ENCODE data around the gene CFDP1.
"Not testable (repeated sequence)": the region's sequence is repeated elsewhere in the genome, so short reads cannot be mapped to it uniquely, and the experiment has no call there.

Gene CFDP1

DNA sequence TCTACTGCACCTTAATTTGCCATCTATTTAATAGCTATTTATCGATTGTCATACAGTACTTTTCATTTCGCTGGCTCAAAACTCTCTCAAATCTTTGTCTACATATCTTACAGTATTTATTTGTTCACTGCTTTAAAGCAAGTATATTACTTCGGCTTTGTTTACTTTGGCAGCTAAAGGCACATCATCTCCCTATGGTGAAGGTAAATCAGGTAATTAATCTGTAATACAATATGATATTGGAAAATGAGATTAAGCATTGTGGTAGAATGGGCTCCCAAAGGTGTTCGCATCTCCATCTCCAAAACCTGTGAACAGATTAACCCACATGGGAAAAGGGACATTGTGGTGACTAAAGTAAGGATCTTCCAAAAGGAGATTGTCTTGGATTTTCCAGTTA is 24.7 kb upstream of the CFDP1 start:
- DNase-seq, result no peak

DNA sequence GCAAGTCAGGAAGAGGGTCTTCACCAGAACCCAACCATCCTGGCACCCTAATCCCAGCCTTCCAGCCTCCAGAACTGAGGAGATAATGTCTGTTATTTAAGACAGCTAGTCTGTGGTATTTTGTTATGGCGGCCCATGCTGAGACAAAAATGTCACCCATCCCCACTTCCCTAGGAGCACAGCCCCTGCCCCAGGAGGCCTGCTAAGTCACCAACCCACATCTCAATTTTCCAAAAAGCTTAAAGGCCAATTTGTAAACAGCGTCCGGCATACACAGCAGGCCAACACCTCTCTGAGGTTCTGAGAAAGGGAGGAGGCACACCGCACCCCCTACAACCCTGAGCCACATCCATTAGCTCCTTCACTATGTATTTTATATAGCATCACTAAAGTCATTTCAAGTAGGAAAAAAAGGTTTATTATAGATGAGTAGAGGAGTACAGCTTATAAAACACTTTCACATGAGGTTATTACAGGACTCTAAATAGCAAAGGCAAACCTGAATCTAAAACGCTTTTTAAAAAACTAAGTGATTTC is 24.2 kb upstream of the CFDP1 start:
- no peak for DNase-seq

DNA sequence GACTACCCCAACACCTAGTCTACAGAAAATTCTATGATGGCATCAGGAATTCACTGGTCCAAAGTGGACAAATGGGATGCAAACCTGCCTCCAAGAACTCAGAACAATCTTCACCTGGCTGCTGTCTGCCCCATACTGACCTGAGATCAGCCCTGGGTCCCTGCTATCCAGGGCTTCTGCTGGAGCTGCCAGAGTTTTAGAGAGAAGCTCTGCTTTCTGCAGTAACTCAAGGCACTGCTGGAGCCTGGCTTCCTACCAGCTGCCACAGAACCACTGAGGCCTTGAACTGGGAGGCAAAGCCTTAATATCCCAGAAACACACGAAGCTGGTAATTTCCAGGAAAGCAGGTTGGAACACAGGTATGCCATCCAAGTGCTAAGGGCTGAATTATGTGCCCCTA is 23.7 kb upstream of the CFDP1 start:
- no peak for DNase-seq

DNA sequence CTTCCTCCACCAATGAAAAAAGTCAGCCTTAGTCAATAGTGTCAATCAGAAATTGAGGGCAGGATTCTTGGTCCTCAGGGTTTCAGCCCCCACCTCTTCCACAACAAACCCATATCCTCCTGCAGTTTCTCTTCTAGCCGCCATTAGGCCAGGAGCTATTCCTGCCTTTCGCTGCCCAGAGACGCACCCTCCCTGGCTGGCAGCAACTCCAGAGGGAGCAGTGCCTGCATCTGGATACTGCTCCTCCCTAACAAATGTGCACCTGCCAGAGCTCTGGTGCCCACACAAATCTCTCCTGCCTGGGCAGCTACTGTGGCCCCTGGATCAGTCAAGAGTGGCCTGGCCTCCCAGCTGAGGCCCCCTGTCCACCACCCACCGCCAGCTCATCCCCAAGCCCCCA is 23.2 kb upstream of the CFDP1 start:
- not testable (repeated sequence) for DNase-seq

DNA sequence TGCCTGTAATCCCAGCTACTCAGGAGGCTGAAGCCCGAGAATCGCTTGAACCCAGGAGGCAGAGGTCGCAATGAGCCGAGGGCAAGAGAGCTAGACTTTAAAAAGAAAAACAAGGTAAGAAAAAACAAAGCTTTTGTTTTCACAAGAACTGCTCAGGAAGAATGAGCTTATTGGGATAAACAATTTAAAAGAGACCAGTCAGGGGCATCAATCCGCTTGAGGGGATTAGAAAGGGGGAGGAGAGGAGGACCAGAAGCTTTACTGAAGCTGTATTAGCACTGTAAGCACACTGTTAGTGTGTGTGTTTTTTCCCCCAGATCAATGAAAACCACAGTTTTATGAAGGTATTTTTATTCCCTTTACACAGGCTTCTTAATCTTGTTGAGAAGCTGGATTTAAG is 22.4 kb upstream of the CFDP1 start:
- no peak for DNase-seq

DNA sequence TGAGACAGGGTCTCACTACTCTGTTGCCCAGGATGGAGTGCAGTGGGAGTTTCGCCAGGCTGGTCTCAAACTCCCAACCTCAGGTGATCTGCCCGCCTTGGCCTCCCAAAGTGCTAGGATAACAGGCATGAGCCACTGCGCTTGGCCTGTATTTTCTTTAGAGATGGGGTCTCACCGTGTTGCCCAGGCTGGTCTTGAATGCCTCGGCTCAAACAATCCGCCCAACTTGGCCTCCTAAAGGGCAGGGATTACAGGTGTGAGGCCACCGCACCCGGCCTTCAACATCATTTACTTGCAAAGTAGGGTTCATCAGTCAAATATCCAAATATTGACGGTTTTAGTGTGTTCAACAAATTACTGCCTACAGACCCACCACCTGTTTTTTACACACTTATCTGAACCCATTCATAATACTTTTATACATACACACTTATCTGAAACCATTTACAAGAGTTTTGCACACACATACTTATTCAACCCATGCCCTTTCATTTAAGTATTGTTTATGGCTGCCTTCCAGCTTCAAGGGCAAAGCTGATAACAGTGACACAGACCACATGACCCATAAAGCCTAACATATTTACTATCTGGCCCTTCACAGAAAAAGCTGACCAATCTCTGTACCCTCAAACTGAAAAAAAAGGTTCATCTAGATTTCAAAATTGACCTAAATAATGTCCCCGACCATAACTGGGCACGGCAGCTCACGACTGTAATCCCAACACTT is 19.3 kb upstream of the CFDP1 start:
- DNase-seq, result no peak

DNA sequence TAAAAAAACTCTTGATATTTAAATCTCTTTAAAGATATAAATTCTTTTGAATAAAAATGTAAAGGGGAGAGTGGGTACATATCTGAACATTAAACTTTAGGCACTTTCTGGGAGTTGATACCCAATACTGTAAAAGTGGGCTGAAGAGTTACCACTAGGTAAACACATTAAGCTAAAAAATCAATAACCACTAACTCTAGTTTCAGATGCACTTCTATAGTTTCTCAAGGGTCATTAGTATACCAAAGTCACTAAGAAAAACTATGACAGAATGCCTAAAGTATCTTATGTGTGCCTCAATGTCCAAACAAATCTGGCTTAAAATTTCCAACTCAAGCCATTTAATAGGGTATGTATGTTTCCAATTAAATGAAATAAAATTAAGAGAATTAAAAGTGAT is 13.1 kb upstream of the CFDP1 start:
- no peak for DNase-seq

DNA sequence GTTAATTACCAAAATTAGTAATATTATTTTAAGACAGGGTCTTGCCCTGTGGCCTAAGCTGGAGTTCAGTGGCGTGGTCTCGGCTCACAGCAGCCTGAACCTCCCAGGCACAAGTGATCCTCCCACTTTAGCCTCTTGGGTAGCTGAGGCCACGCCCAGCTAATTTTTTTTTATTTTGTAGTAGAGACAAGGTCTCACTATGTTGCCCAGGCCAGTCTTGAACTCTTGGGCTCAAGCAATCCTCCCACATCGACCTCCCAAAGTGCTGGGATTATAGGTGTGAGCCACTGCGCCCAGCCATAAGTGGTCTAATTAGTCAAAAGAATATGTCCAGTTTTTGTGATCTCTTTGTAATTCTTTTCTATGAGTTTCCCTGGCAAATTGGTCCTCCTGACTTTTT is 12.0 kb upstream of the CFDP1 start:
- DNase-seq, result no peak

DNA sequence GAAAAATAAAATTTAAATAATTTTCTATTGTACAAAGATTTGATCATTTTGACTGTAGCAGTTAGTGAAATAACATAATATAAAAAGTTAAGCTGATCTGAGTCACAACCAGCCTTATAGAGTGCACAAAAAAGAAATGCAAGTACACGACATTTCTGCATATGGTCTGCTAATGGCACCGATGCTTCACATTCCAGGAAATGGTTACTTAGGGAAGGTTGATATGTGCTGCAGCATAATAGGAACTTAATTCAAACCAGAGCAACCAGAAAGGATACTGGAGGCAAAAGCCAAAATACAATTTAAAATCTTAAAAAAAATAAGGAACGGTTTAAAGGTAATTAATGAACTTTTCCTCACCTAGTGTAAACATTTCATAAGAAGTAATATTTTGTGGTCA is 10.0 kb upstream of the CFDP1 start:
- DNase-seq, result no peak

DNA sequence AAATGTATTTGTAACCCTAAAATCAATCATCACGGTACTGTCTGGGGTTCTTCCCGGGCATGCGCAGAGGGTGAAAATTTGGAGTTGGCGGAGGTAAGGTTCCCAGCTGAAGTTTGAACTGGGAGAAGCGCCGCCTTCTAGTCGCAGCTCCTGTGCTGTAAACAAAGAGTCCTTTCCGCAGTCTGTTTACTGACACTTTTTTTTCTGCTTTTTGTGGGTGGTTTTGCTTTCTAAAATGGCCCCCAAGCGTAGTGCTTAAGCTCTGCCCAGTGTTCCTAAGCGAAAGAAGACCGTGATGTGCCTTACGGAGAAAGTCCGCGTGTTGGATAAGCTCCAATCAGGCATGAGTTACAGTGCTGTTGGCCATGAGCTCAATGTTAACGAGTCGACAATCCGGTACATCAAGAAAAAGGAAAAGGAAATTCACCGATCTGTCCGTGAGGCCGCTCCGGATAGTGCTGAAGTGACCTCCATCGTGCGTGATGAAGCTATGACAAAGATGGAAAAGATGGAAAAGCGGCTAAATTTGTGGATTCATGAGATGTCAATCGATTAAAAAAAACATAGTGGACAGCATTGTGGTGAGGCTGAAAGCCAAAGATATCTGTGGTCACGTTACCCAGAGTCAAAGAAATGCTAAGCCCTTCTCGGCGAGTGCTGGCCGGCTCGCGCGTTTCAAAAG is 570 bp upstream of the CFDP1 start:
- DNase-seq, result no peak

DNA sequence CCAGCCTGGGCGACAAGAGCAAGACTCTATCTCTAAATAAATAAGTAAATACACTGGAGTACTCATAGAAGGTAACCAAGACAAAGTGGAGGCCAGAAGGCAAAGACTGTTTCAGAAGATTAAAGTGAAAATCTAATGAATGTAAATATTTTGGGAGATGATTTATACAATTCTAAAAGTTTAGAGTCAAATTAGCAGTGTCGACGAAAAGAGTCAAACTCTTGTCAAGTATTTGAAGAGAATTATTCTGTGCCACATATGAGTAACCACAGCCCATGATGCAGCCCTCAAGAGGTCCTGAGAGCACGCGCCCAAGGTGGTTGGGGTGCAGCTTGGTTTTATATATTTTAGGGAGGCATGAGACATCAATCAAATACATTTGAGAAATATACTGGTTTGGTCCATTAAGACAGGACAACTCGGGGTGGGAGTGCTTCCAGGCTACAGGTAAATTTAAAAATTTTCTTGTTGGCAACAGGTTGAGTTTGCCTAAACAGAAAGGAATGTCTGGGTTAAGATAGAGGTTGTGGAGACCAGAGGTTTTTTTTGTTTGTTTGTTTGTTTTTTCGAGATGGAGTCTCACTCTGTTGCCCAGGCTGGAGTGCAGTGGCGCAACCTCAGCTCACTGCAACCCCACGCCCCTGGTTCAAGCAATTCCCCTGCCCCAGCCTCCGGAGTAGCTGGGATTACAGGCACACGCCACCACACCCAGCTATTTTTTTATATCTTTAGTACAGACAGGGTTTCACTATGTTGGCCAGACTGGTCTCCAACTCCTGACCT is 3.5 kb downstream of the CFDP1 start:
- no peak for DNase-seq

DNA sequence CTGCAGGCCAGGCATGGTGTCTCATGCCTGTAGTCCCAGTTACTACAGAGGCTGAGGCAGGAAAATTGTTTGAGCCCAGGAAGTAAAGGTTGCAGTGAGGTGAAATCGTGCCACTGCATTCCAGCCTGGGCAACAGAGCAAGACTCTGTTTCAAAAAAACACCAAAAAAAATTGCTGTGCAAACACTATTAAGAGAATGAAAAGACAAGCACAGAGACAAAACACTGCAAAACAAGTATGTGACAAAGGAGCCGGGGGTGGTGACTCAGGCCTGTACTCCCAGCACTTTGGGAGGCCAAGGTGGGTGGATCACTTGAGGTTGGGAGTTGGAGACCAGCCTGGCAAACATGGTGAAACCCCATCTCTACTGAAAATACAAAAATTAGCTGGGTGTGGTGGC is 6.8 kb downstream of the CFDP1 start:
- DNase-seq, result not testable (repeated sequence)

DNA sequence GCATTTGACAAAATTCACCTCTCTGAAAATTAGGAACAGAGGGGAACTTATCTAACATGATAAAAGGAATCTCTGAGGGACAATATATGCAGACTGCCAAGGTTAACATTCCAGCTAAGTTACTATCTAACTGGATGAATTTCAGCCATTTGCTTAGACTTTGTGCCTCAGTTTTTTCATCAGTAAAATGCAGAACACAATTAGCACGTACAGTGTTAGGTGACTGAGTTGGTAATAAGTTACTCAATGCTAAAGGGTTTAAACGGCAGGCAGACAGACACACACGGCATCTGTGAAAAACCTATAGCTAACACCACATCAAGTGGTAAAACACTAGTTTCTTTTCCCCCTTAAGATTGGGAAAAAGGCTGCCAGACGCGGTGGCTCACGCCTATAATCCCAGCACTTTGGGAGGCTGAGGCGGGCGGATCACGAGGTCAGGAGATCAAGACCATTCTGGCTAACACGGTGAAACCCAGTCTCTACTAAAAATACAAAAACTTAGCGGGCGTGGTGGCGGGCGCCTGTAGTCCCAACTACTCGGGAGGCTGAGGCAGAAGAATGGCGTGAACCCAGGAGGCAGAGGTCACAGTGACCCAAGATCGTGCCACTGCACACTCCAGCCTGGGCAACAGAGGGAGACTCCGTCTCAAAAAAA is 9.1 kb downstream of the CFDP1 start:
- DNase-seq, result not testable (repeated sequence)

DNA sequence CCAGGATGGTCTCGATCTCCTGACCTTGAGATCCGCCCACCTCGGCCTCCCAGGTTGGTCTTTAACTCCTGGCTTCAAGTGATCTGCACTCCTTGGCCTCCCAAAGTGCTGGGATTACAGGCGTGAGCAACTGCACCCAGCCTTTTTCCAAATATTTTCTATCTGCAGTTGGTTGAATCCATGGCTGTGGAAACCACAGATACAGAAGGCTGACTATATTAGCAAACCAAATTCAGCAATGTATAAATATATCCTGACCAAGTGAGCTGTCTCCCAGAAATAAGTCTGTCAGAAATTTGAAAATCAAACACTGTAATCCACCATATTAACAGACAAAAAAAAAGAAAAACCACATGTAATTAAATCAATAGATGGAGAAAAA is 9.6 kb downstream of the CFDP1 start:
- no peak for DNase-seq

DNA sequence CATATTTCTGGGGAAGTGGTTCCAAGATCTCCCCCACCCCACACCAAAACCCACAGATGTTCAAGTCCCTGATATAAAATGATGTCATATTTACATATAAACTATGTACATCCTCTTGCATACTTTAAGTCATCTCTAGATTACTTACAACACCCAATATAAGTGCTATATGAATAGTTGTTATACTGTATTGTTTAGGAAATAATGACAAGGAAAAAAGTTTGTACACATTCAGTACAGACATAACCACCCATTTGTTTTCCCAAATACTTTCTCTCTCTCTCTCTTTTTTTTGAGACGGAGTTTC is 11.5 kb downstream of the CFDP1 start:
- DNase-seq, result no peak

DNA sequence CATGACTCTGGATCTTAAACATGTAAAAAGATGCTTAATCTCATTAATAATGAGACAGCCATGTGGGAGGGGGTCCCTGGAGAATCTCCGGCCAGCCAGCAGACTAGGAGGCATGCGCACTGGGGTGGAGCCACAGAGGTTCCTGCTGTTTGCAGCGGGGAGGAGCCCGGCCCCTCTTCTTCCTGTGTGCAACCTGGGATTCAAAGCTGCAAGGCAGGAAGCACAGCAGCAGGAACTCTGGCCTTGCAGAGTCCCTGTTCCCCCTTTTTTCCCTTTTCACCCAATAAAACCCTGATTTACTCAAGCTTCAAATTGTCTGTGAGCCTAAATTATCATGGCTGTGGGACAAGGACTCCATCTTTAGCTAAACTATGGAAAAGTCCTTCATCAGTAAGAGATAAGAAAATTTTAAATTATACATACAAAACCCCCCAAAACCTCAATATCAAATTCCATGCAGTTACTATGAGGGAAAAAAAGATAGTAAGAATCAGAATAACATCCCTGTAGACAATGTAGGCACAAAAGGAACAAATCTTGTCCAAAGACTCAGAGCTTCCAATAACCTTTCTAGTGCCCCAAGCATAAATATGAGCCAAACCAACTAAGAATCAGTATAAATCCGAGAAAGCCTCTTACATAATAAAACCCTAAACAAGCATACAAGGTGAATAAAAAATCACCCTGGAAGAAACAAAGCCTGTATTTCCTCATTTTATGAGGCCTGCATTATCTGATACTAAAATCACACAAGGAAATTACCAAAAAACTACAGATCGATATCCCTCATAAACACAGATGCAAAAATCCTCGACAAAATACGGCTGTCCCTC is 12.1 kb downstream of the CFDP1 start:
- DNase-seq, result no peak

DNA sequence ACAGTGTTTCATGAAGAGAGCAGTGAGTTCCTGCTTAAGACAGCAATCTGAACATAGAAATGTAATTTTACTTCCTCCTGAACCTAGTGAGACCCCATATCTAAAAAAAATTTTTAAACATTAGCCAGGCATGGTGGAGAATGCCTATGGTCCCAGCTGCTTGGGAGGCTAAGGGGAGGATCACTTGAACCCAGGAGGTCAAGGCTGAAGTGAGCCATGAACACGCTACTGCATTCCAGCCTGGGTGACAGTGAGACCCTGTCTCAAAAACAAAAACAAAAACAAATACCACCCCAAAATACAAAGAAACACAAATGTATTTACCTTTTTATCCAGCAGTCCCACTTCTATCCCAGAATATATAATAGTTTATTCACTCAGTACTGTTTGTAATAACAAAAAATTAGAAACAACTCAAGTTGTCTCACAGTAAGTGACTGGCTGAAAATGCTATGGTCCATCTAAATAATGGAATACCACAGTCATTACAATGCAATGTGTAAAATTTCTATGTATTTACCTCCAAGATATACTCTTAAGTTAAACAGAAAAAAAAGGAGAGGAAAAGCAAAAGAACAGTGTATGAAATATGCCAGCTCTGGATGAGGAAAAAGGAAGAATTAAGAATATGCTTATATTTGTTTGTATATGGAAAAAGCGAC is 16.3 kb downstream of the CFDP1 start:
- DNase-seq, result no peak

DNA sequence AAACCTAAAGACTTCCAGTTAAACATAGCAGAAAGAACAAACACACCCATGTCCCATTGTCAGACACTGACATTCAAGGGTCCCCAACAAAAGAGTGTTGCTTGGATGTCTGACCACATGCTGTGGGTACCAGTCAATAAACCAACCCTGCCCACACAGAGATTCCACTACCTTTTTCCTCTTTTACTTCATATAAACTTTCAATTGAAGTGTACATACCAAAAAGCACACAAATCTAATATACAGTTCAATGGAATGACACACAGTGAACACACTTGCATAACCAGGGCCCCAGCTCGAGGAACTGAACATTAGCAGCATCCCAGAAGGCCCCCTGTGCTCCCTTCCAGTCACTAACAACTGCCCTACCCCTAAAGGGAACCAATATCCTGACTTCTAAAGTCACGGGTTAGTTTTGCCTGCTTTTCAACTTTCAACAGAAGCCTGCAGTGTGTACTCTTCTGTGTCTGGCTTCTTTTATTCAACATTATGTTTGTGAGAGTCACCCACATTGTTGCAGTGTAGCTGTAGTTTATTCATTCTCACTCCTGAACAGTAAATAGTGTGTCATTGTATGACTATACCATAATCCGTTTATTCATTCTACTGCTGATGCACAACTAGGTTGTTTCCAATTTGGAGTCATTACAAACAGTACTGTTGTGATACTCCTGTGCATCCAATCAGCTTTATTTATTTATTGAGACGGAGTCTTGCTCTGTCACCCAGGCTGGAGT is 18.0 kb downstream of the CFDP1 start:
- no peak for DNase-seq

DNA sequence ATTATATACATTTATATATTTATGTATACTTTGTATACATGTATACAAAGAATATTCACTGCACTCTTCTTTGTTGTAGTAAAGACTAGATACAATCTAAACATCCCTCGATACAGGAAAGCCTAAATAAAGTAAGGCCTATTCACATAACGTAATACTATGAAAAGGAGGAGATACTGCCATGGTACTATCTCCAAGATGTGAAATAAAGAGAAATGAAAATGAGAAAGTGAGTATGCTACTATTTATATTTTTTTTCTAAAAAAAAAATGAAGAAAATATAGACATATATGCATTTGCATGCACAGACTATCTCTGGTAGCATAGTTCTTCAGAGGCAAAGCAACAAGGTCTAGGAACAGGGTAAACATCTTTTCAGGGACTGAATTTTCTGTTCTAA is 19.4 kb downstream of the CFDP1 start:
- DNase-seq, result no peak

DNA sequence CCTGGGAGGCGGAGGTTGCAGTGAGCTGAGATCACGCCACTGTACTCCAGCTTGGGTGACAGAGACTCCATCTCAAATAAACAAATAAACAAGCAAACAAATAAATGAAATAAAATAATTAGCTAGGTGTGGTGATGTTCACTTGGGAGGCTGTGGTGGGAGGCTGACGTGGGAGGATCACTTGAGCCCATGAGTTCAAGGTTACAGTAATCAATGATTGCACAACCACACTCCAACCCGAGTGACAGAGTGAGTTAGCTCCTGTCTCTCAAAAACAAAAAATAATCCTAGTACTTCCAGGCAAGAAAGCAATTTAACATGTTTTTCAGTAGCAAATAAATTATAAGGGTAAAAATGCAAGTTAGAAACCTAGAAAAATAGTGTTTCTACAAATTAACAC is 26.4 kb downstream of the CFDP1 start:
- DNase-seq, result no peak

DNA sequence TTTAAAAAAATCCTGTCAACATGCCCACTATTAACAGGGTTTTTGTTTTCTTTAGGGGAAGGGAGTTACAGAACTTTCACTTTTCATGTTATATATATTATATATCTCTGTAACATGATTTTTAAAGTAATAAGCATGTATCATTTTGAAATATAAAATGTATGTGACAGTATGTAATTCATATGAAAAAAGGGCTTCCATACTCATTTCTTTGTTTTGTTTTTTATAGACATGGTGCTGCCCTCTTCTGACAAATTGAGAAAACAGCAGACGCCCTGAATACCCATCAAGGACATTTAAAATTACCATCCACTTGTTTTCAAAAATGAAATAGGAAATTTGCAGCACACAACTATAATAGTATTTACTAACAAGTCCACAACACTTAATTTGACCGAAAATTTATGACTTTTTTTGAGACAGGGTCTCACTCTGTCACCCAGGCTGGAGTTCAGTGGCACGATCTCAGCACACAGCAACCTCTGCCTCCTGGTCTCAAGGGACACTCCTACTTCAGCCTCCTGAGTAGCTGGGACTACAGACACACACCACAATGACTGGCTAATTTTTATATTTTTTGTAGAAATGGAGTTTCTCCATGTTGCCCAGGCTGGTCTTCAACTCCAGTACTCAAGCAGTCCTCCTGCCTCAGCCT is 30.4 kb downstream of the CFDP1 start:
- no peak for DNase-seq
